ENCODE data around the gene OPN3. TPM values are rescaled to one million over a fixed set of nuclear protein-coding genes. Genes with fewer than 3 reads are reported as not detected.

Gene OPN3
- total RNA-seq, 1 experiment from 2014 or later = 10.0 TPM

GRCh38 chr1:241654019-241654418 is 13.8 kb upstream of the OPN3 start:
- no peak overlapping the region for H3K4ac ChIP-seq (ENCODE audit: low read depth, low read length)
- no peak overlapping the region for H3K4me3 Mint-ChIP-seq
- no peaks in the 10 kb centered on the region for H3K9me3 Mint-ChIP-seq
- no peak overlapping the region for H2BK20ac ChIP-seq (ENCODE audit: low read depth, low read length, poor library complexity, severe bottlenecking)
- H3K9ac ChIP-seq (ENCODE audit: extremely low read depth, insufficient read length, low read length) = no peak overlapping the region
- no peak overlapping the region for H2BK5ac ChIP-seq (ENCODE audit: insufficient read length, low read length)
- H2AFZ ChIP-seq (ENCODE audit: low read length) = no peak overlapping the region
- no peaks in the 10 kb centered on the region for H3K27me3 Mint-ChIP-seq (ENCODE audit: low read depth)
- H2AK5ac ChIP-seq (ENCODE audit: insufficient read length, low read length) = no peak overlapping the region
- no peaks in the 10 kb centered on the region for H3K79me2 ChIP-seq (ENCODE audit: insufficient read depth, low read length)
- H3K23me2 ChIP-seq (ENCODE audit: insufficient read length, low read depth, low read length, poor library complexity, severe bottlenecking) = no peaks in the 10 kb centered on the region
- no peak overlapping the region for H3K14ac ChIP-seq (ENCODE audit: insufficient read depth, low read length)
- no peak overlapping the region for H3K23ac ChIP-seq (ENCODE audit: insufficient read length, low read depth, low read length)
- no peak for DNase-seq
- H3K9me3 ChIP-seq (ENCODE audit: control insufficient read depth, low read depth, low read length) = no peaks in the 10 kb centered on the region
- no peaks in the 10 kb centered on the region for H3K27me3 ChIP-seq (ENCODE audit: insufficient read depth, low read length)
- no peaks in the 10 kb centered on the region for H3K36me3 Mint-ChIP-seq (ENCODE audit: insufficient read depth in 1 of 3, low read depth in 3 of 3)
- peaks cover 0 to 3% of the 10 kb centered on the region in 2 experiments; a peak in 1 of 4 replicates for H3K4me1 Mint-ChIP-seq
- H2BK120ac ChIP-seq (ENCODE audit: low read depth, low read length, poor library complexity, severe bottlenecking) = no peak overlapping the region
- H4K20me1 ChIP-seq (ENCODE audit: control insufficient read depth, insufficient read depth, insufficient read length) = no peaks in the 10 kb centered on the region
- no peaks in the 10 kb centered on the region for H3K79me1 ChIP-seq (ENCODE audit: insufficient read depth, low read depth, low read length, poor library complexity, severe bottlenecking)
- no peaks in the 10 kb centered on the region for H3K4me1 ChIP-seq (ENCODE audit: insufficient read depth, low read length)
- H2BK15ac ChIP-seq (ENCODE audit: low read depth, low read length) = no peak overlapping the region
- TF ChIP-seq, protein P1, sequence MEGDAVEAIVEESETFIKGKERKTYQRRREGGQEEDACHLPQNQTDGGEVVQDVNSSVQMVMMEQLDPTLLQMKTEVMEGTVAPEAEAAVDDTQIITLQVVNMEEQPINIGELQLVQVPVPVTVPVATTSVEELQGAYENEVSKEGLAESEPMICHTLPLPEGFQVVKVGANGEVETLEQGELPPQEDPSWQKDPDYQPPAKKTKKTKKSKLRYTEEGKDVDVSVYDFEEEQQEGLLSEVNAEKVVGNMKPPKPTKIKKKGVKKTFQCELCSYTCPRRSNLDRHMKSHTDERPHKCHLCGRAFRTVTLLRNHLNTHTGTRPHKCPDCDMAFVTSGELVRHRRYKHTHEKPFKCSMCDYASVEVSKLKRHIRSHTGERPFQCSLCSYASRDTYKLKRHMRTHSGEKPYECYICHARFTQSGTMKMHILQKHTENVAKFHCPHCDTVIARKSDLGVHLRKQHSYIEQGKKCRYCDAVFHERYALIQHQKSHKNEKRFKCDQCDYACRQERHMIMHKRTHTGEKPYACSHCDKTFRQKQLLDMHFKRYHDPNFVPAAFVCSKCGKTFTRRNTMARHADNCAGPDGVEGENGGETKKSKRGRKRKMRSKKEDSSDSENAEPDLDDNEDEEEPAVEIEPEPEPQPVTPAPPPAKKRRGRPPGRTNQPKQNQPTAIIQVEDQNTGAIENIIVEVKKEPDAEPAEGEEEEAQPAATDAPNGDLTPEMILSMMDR (conservative IDR thresholded peaks at IDR 0.05) = no peak
- H3T11ph ChIP-seq (ENCODE audit: low read length) = no peak overlapping the region
- no peak overlapping the region for H3K27ac Mint-ChIP-seq
- no peak overlapping the region for H2BK12ac ChIP-seq (ENCODE audit: insufficient read length, low read depth, low read length)
- no CpG with 5 or more reads among the region's 1 CpG for WGBS (ENCODE audit: extremely low coverage, insufficient read length, low lambda C conversion rate)
- no peak overlapping the region for H4K5ac ChIP-seq (ENCODE audit: insufficient read length, low read depth, low read length)
- no peak overlapping the region for H4K8ac ChIP-seq (replicated peaks; ENCODE audit: insufficient read length, low read depth, low read length)
- H3K27ac ChIP-seq (ENCODE audit: insufficient read length, low read depth, low read length) = no peak overlapping the region
- no peak overlapping the region for H3K18ac ChIP-seq (ENCODE audit: insufficient read length, low read depth, low read length)
- no peak overlapping the region for H4K91ac ChIP-seq (ENCODE audit: insufficient read length, low read depth, low read length)
- no peak overlapping the region for H3K56ac ChIP-seq (ENCODE audit: insufficient read length, low read depth, low read length)
- H3K4me2 ChIP-seq (ENCODE audit: insufficient read depth, insufficient read length, low read length) = no peak overlapping the region

All from H9 (cell line).